GM12878 (cell line): ENCODE results near the gene GLT1D1. TPM values are rescaled to one million over a fixed set of nuclear protein-coding genes. Genes with fewer than 3 reads are reported as not detected.

Experiments
- ATF2 ChIP-seq: IDR thresholded peaks from 2 replicates; pipeline ENCODE4 v1.6.1; 2012; ENCODE audit warnings: low read length, inconsistent platforms
- ATF7 ChIP-seq: fragments of 450-650 bp; IDR thresholded peaks from 2 replicates; pipeline ENCODE4 v1.6.1; 2016; ENCODE audit warnings: low read depth, mild to moderate bottlenecking
- CHD4 ChIP-seq: fragments of 200-600 bp; sonication (generic); IDR thresholded peaks from 2 replicates; pipeline ENCODE4 v1.6.1; 2016; ENCODE audit warnings: mild to moderate bottlenecking
- E4F1 ChIP-seq: fragments of 450-650 bp; IDR thresholded peaks from 2 replicates; pipeline ENCODE4 v1.6.1; 2018; ENCODE audit warnings: borderline replicate concordance, mild to moderate bottlenecking; ENCODE audit not compliant: partially characterized antibody
- ELK1 ChIP-seq: IDR thresholded peaks from 2 replicates; pipeline ENCODE4 v1.6.1; 2012; ENCODE audit warnings: low read depth, low read length, improper control_type of control experiment
- HCFC1 ChIP-seq: fragments of 150-350 bp; IDR thresholded peaks from 2 replicates; pipeline ENCODE4 v1.6.1; 2014; ENCODE audit warnings: low read length
- NR2C2 ChIP-seq: IDR thresholded peaks from 2 replicates; pipeline ENCODE4 v1.6.1; 2011; ENCODE audit warnings: borderline replicate concordance, low read depth; ENCODE audit not compliant: control insufficient read depth, insufficient read length
- NR2F1 ChIP-seq: fragments of 450-650 bp; conservative IDR thresholded peaks from 2 replicates; pipeline ENCODE4 v1.6.1; 2017; ENCODE audit warnings: mild to moderate bottlenecking
- PAX5 ChIP-seq: IDR thresholded peaks from 2 replicates; pipeline ENCODE4 v1.6.1; 2011; ENCODE audit warnings: low read depth, low read length, borderline replicate concordance
- POLR2AphosphoS2 ChIP-seq: IDR thresholded peaks from 2 replicates; pipeline ENCODE4 v1.6.1; 2011; ENCODE audit warnings: low read depth, mild to moderate bottlenecking, low read length, improper control_type of control experiment, moderate library complexity
- RB1 ChIP-seq: fragments of 450-650 bp; formaldehyde crosslinking; IDR thresholded peaks from 2 replicates; pipeline ENCODE4 v1.6.1; 2017; ENCODE audit warnings: mild to moderate bottlenecking, borderline replicate concordance
- RFX5 ChIP-seq: IDR thresholded peaks from 2 replicates; pipeline ENCODE4 v1.6.1; 2011; ENCODE audit warnings: low read depth, low read length, improper control_type of control experiment
- SIN3A ChIP-seq: IDR thresholded peaks from 2 replicates; pipeline ENCODE4 v1.6.1; 2012; ENCODE audit warnings: low read depth, low read length, improper control_type of control experiment
- SMC3 ChIP-seq: IDR thresholded peaks from 2 replicates; pipeline ENCODE4 v1.6.1; 2011; ENCODE audit warnings: low read length, improper control_type of control experiment, borderline replicate concordance
- SP1 ChIP-seq: IDR thresholded peaks from one replicate; pipeline ENCODE4 v1.6.1; 2011; ENCODE audit warnings: low read depth, low read length
- STAT1 ChIP-seq: fragments of 450-650 bp; conservative IDR thresholded peaks from 2 replicates; pipeline ENCODE4 v1.6.1; 2014; ENCODE audit warnings: antibody characterized with exemption, mild to moderate bottlenecking
- TAF1 ChIP-seq: IDR thresholded peaks from 2 replicates; pipeline ENCODE4 v1.6.1; 2011; ENCODE audit warnings: mild to moderate bottlenecking, low read depth, low read length, borderline replicate concordance
- TBL1XR1 ChIP-seq: IDR thresholded peaks from 2 replicates; pipeline ENCODE4 v1.6.1; 2012; ENCODE audit warnings: low read depth, low read length, improper control_type of control experiment
- TCF12 ChIP-seq: IDR thresholded peaks from 2 replicates; pipeline ENCODE4 v1.6.1; 2011; ENCODE audit warnings: low read depth, mild to moderate bottlenecking, low read length
- WRNIP1 ChIP-seq: IDR thresholded peaks from 2 replicates; pipeline ENCODE4 v1.6.1; 2011; ENCODE audit warnings: low read depth, low read length, improper control_type of control experiment, borderline replicate concordance
- YY1 ChIP-seq: IDR thresholded peaks from 2 replicates; pipeline ENCODE4 v1.6.1; 2011; ENCODE audit warnings: low read depth, mild to moderate bottlenecking, low read length
- ZBTB11 ChIP-seq: fragments of 450-650 bp; formaldehyde crosslinking; IDR thresholded peaks from 2 replicates; pipeline ENCODE4 v1.5.0; 2022; ENCODE audit warnings: mild to moderate bottlenecking, missing genetic modification characterization
- polyA plus RNA-seq, 11 experiments: library from polyadenylated mRNA; depleted of rRNA in 4 of 11; unstranded in 6 of 11; stranded (reverse) in 5 of 11; fragments of >200 nt; fragmentation: Nextera tagmentation in 4 of 11; fragmentation: Illumina TruSeq in 1 of 11; extraction: Ambion mirVana in 4 of 11; extraction: Trizol in 1 of 11; gene quantifications; 1 replicate in 1 of 11; 2 replicates in 10 of 11; pipeline versions ENCODE4 v1.2.1 to v1.2.3, GENCODE V29; 2011 to 2016; ENCODE audit warnings: inconsistent platforms in 2 of 11, missing spikeins in 2 of 11, low read depth in 1 of 11
- total RNA-seq, 4 experiments: library from RNA; depleted of rRNA in 3 of 4; stranded (reverse); fragments of >200 nt in 3 of 4; fragmentation: Illumina TruSeq in 1 of 4; extraction: Trizol in 1 of 4; gene quantifications; 2 replicates each; pipeline versions ENCODE4 v1.2.1 to v1.2.3, GENCODE V29; 2013 to 2021

GLT1D1 gene
- total and polyA plus RNA-seq, 10 of the 15 experiments (the other 5 are each of a cell fraction or from before 2014, with no cell fraction given) = 0.42 to 62.8 (median 3.0) TPM

- TF ChIP-seq E4F1 (no peak), CHD4 (no peak), SP1 (no peak), HCFC1 (no peak), ELK1 (no peak), YY1 (no peak), ZBTB11 (CRISPR knock-in tag) (no peak), TCF12 (no peak), NR2C2 (no peak), SMC3 (no peak), STAT1 (no peak), NR2F1 (0 out of 2 replicates have a peak, but pooled peaks have one; percentile 6), TBL1XR1 (no peak), POLR2AphosphoS2 (no peak), ATF7 (no peak), RFX5 (no peak), RB1 (no peak), WRNIP1 (no peak), SIN3A (no peak), ATF2 (no peak), TAF1 (no peak), PAX5 (no peak)
These were observed 33.8 kb upstream of the GLT1D1 start (continued) for GRCh38 chr12:128819293-128820144.
